Astrocyte (in vitro differentiated cells and primary cell): Measurements from ENCODE around the gene ATP10A.

Source experiments
- CTCF ChIP-seq: IDR thresholded peaks from 2 replicates; pipeline ENCODE4 v1.5.1; 2011; ENCODE audit warnings: low read depth, mild to moderate bottlenecking, inconsistent platforms, low read length, moderate library complexity; ENCODE audit not compliant: insufficient read depth
- EZH2 ChIP-seq: IDR thresholded peaks from 2 replicates; pipeline ENCODE4 v1.6.1; 2012; ENCODE audit warnings: mild to moderate bottlenecking, low read length, inconsistent platforms; ENCODE audit not compliant: insufficient read depth

- TF ChIP-seq CTCF: no peak
- no peak for TF ChIP-seq EZH2
Observed at GRCh38 chr15:25784876-25785640, 78.1 kb downstream of the ATP10A start.
